Colonic mucosa (tissue), 4 donors: ENCODE measurements around the gene KCNJ1. TPM values are rescaled to one million over a fixed set of nuclear protein-coding genes. Genes with fewer than 3 reads are reported as not detected.

ENCODE experiments used
- DNase-seq: peaks from one replicate; pipeline ENCODE4 v3.0.0-alpha.2; 2020
- H3K27ac ChIP-seq: fragments of 200-600 bp; one replicate; pipeline ENCODE4 v1.8.0; 2021
- H3K27me3 ChIP-seq: fragments of 200-600 bp; one replicate; pipeline ENCODE4 v1.8.0; 2021
- H3K36me3 ChIP-seq: fragments of 200-600 bp; one replicate; pipeline ENCODE4 v1.8.0; 2021
- H3K4me1 ChIP-seq: fragments of 200-600 bp; one replicate; pipeline ENCODE4 v1.8.0; 2021; ENCODE audit warnings: mild to moderate bottlenecking
- H3K4me3 ChIP-seq: fragments of 200-600 bp; one replicate; pipeline ENCODE4 v1.8.0; 2021
- H3K9ac ChIP-seq, 2 donors: one replicate each; pipeline ENCODE4 v1.7.0; 2013; ENCODE audit warnings: control low read depth in 2 of 2, low read depth in 2 of 2, low read length in 2 of 2
- H3K9me3 ChIP-seq: fragments of 200-600 bp; one replicate; pipeline ENCODE4 v1.8.0; 2021
- CTCF ChIP-seq: fragments of 200-600 bp; IDR thresholded peaks from one replicate; pipeline ENCODE4 v1.8.0; 2022; ENCODE audit warnings: antibody characterized with exemption, mild to moderate bottlenecking
- intact Hi-C: fragments of 100-400 bp; cut with DNase I; formaldehyde crosslinking; loops from one replicate; pipeline ENCODE4 v1.14.1; 2022
- total RNA-seq, 2 donors: library from RNA; stranded (reverse); fragmentation: NEBNext Ultra II Directional in 1 of 2; extraction: Animal tissue kit (Norgen Biotek cat#: 25700) in 1 of 2; gene quantifications; one replicate each; pipeline ENCODE4 v1.2.1, GENCODE V29; 2021
- donor health status: healthy.
- donor health status: DM: no; HTN: no; CAD: no.
- donor health status: DM: no; HTN: no; CAD: no.

Gene KCNJ1
- total RNA-seq, 2 donors from 2014 or later = not detected

DNA sequence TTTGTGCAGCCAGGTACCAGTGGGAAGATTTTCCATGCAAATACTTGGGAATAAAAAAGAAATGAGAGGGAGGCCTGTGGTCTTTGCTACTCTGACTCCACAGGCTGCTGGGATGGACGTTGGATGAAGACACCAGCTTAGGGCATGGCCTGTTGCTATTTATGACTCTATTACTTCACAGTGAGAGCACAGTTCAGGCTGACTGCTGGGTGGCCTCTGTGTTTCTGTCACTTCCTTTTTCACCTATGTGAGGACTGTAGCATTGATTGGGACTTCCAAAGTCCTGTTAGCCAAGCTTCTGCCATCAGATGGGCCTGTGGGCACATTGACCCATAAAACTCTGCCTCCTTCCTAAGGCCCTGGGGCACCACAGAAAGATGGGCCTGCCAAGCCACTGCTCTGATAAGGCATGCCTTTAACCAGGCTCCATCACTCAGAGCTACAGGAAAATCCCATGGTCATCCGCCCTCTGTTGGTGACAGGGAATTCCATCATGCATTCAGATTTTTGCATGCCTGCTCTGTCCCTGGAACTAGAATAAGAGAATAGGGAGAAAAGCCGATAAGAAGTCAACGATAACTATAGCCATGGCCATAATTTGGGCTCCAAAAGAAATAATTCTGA lies 64.6 kb downstream of the KCNJ1 start:
- Histone ChIP-seq H3K4me3 (no peak overlapping the region), H3K9me3 (no peaks in the 10 kb centered on the region), H3K27me3 (no peaks in the 10 kb centered on the region), H3K4me1 (no peaks in the 10 kb centered on the region), H3K9ac (no peak overlapping the region), H3K36me3 (no peaks in the 10 kb centered on the region), H3K27ac (no peak overlapping the region)
- DNase-seq = no peak
- intact Hi-C loops = no loop called here
- no peak for TF ChIP-seq CTCF

DNA sequence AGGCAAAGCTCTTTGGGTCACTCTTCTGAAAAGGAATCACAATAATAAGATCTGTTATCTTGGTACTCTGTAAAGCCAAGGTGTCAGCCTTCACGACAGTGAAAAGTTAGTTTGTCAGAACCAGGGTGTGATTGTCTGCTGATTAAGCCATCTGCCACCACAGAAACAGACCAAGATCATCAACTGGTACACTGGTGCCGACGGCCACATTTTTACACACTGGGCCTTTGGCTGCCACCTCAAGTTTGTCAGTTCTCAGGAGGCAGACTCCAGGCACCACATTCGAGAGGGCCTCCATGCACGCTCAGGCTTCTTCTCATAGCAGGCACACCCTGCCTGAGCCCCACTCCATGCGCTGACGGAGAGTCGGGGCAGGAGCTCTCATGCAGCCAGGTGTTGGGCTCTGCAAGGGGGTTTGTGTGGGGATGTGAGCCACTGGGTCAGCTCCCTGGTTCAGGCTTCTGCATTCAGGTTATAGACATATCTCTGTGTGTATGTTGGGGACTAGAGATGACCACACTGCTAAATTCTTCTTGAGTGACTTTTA lies 66.2 kb downstream of the KCNJ1 start:
- no peak for TF ChIP-seq CTCF
- Histone ChIP-seq H3K4me3 (no peak overlapping the region), H3K36me3 (no peaks in the 10 kb centered on the region), H3K9ac (no peak overlapping the region), H3K4me1 (no peaks in the 10 kb centered on the region), H3K9me3 (no peaks in the 10 kb centered on the region), H3K27ac (no peak overlapping the region), H3K27me3 (no peaks in the 10 kb centered on the region)
- intact Hi-C loops = no loop called here
- no peak for DNase-seq

GRCh38 chr11:128796270-128796669 lies 70.8 kb downstream of the KCNJ1 start:
- Histone ChIP-seq H3K9ac (no peak overlapping the region), H3K36me3 (no peaks in the 10 kb centered on the region), H3K27me3 (no peaks in the 10 kb centered on the region), H3K27ac (no peak overlapping the region), H3K4me3 (no peak overlapping the region), H3K4me1 (no peaks in the 10 kb centered on the region), H3K9me3 (no peaks in the 10 kb centered on the region)
- intact Hi-C loops = no loop called here
- TF ChIP-seq CTCF = no peak
- no peak for DNase-seq

- intact Hi-C loops = no loop called here
- no peak overlapping the region for H3K4me3 ChIP-seq
- no peak for DNase-seq
- H3K9me3 ChIP-seq = no peaks in the 10 kb centered on the region
- no peak overlapping the region for H3K27ac ChIP-seq
- H3K4me1 ChIP-seq = no peaks in the 10 kb centered on the region
- no peak for TF ChIP-seq CTCF
- no peaks in the 10 kb centered on the region for H3K36me3 ChIP-seq
- no peak overlapping the region for H3K9ac ChIP-seq
- no peaks in the 10 kb centered on the region for H3K27me3 ChIP-seq
These were observed 76.9 kb downstream of the KCNJ1 start for GRCh38 chr11:128790196-128790595.

DNA sequence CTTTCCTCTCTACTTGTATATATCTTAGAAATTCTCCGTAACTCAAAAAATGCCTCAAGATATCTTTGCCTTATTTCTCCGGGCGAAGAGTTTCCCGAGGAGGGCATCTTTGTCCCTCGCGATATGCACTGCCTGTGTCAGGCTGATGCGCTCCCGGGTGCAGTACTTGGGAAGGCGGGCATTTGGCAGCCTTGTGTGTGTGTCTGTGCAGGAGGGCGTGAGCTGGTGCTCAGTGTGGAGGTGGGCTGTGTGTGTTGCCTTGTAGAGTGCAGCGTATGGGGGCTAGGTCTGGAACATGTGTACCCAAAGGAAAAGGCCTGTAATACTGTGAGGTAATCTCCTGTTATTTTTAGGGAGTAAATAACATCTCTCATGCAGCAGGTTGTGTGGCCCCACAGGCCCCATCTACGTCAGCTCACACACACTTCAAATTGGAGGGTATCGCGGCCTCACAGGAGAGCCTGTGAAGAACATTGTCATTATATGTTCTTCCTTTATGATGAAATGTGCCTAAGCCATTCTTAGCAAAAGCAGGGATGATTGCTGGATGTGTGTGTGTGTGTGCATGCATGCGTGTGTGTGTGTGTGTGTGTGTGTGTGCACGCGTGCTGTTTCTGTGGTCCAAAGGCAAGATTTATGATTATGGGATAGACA lies 77.5 kb downstream of the KCNJ1 start:
- no peaks in the 10 kb centered on the region for H3K27me3 ChIP-seq
- intact Hi-C loops = no loop called here
- H3K36me3 ChIP-seq = no peaks in the 10 kb centered on the region
- DNase-seq = no peak
- no peaks in the 10 kb centered on the region for H3K4me1 ChIP-seq
- H3K27ac ChIP-seq = no peak overlapping the region
- TF ChIP-seq CTCF = no peak
- no peaks in the 10 kb centered on the region for H3K9me3 ChIP-seq
- no peak overlapping the region for H3K4me3 ChIP-seq
- H3K9ac ChIP-seq = no peak overlapping the region

Other genes starting within 250 kb of the KCNJ1 start
- gene FLI1, start 173.2 kb downstream of the KCNJ1 start, total RNA-seq = 1 to 10 TPM; 5.3 to 6.6 TPM
- gene KCNJ5, start 24.1 kb upstream of the KCNJ1 start, total RNA-seq = under 1 TPM; 0.15 to 0.66 TPM
- under 1 TPM; 0.12 to 0.19 TPM for gene TP53AIP1, start 75.6 kb upstream of the KCNJ1 start, total RNA-seq